C4-2B (cell line): Measurements from ENCODE around the gene BCL10.

Source experiments
- ZFX ChIP-seq: fragments of 450-650 bp; IDR thresholded peaks from 2 replicates; pipeline ENCODE4 v1.6.1; 2017
- TF ChIP-seq, protein P1 (sequence below): fragments of 450-650 bp; conservative IDR thresholded peaks from 2 replicates; pipeline ENCODE4 v1.5.1; 2017; ENCODE audit warnings: mild to moderate bottlenecking

GRCh38 chr1:85289848-85290335, 13.5 kb upstream of the BCL10 start:
- TF ChIP-seq, protein P1, sequence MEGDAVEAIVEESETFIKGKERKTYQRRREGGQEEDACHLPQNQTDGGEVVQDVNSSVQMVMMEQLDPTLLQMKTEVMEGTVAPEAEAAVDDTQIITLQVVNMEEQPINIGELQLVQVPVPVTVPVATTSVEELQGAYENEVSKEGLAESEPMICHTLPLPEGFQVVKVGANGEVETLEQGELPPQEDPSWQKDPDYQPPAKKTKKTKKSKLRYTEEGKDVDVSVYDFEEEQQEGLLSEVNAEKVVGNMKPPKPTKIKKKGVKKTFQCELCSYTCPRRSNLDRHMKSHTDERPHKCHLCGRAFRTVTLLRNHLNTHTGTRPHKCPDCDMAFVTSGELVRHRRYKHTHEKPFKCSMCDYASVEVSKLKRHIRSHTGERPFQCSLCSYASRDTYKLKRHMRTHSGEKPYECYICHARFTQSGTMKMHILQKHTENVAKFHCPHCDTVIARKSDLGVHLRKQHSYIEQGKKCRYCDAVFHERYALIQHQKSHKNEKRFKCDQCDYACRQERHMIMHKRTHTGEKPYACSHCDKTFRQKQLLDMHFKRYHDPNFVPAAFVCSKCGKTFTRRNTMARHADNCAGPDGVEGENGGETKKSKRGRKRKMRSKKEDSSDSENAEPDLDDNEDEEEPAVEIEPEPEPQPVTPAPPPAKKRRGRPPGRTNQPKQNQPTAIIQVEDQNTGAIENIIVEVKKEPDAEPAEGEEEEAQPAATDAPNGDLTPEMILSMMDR: no peak
- TF ChIP-seq ZFX: no peak
